ENCODE measurements around the gene ASS1.

DNA sequence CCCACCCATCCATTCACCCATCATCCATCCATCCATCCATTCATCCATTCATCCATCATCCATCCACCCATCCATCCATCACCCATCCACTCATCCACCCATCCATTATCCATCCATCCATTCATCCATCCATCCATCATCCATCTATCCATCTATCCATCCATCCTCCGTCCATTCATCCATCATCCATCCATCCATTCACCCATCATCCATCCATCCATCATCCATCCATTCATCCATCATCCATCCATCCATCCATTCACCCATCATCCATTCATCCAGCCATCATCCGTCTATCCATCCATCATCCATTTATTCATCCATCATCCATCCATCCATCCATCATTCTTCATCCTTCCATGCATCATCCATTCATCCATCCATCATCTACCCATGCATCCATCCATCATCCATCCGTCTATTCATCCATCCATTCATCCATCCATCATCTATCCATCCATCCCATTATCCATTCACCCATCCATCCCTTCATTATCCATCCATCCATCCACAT lies 10.1 kb downstream of the ASS1 start:
- TF ChIP-seq CTCF (IDR thresholded peaks at IDR 0.05; ENCODE audit: low read depth, low read length, poor library complexity, severe bottlenecking) (no peak), EZH2phosphoT487 (IDR thresholded peaks at IDR 0.05; ENCODE audit: borderline replicate concordance, low read length) (no peak)
